Activated CD8-positive, alpha-beta memory T cell treated with anti-CD3 and anti-CD28 coated beads for 1 hour (primary cell): ENCODE measurements around the gene TRIM3.

ENCODE experiments used
- DNase-seq, 2 donors: peaks; one replicate each; pipeline ENCODE4 v3.0.0-alpha.2; 2020; ENCODE audit warnings: low read depth in 1 of 2; ENCODE audit errors: extremely low read depth in 1 of 2

Gene TRIM3

GRCh38 chr11:6442441-6442840, 31.3 kb downstream of the TRIM3 start:
- DNase-seq: no peak

DNA sequence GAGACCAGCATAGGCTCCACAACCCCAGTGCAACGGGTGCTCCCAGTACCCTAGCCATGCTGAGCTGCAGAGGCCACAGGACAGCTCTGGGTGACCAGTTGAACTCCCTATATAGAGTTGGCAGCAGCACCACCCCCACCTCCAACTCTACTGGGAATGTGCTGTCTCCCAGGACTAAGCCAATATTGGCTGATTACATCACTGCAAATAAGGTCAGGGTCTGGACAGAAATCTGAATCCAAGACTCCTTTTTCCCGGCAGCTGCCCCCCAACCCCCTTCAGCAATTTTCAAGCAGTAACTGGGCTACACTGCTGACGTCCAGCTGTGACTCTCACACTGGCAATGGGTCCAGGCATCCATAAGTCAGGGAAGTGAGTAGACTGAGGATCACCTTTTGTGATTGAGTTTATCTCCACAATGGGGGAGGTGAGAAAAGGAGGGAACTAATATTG, 32.8 kb downstream of the TRIM3 start, which contains the start of gene HPX:
Gene HPX, minus strand, starts transcription at position 82 of the 453 bp plus-strand sequence. Its CDS starts 24 bp downstream, at position 58.
- no peak for DNase-seq

- no peak for DNase-seq
Measured at GRCh38 chr11:6438979-6439571, 34.7 kb downstream of the TRIM3 start.

GRCh38 chr11:6437993-6438392, 35.7 kb downstream of the TRIM3 start:
- DNase-seq: no peak

- DNase-seq: no peak
Measured at GRCh38 chr11:6437423-6437822, 36.3 kb downstream of the TRIM3 start.

DNA sequence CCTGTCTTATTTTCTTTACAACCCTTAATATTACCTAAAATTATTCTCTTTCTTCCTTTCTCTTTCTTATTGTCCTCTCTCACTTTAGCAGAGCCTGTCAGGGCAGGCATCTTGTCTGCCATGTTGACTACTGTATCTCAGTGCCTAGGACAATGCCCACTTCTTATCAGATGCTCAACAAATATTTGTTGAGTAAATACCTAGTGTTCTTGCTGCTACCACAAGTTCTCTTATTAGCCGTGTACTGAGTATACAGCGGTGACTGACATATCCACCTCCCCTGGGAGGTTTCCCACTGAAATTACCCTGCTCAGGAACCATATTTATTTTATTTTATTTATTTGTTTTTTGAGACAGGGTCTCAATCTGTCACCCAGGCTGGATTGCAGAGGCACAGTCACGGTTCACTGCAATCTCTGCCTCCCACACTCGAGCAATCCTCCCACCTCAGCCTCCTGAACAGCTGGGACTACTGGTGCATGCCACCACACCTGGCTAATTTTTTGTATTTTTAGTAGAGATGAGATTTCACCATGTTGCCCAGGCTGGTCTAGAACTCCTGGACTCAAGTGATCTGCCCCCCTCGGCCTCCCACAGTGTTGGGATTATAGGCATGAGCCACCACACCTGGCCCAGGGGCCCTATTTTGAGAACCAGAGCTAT, 39.6 kb downstream of the TRIM3 start:
- DNase-seq: no peak

GRCh38 chr11:6431861-6432260, 41.9 kb downstream of the TRIM3 start:
- no peak for DNase-seq

DNA sequence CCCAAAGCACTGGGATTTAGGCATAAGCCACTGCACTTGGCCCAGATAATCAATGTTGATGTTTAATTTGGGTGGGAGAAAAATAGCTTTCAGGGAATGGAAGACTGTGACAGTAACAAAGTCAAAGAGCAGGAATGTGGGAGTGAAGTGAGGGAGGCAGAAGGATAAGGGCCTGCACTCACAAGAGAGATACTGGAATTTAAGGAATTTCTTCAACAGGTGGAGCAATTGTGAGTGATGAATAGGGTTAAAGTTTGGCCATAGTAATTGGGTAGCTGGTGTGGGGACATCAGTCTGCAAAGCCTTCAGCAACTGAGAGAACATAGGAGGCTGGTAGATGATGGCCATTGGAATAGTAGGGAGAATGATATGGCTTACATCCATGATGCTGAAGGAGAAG, 46.2 kb downstream of the TRIM3 start:
- DNase-seq: no peak

DNA sequence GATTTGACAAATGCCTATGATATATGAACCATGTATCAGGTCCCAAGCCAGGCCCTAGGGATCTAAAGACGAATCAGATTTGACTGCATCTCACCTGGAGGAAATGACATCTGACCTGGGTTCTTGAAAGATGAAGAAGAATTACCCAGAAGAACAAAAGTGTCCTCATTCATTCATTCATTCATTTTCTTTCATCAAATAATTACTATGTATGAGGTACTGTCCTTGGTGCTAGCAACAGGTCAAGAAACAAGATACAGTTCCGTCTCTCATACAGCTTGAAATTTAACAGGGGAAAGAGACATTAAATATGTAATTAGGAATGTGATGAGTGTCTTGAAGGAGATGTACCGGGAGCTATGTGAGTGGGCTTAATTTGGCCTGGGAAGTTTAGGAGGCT, 53.1 kb downstream of the TRIM3 start:
- no peak for DNase-seq

DNA sequence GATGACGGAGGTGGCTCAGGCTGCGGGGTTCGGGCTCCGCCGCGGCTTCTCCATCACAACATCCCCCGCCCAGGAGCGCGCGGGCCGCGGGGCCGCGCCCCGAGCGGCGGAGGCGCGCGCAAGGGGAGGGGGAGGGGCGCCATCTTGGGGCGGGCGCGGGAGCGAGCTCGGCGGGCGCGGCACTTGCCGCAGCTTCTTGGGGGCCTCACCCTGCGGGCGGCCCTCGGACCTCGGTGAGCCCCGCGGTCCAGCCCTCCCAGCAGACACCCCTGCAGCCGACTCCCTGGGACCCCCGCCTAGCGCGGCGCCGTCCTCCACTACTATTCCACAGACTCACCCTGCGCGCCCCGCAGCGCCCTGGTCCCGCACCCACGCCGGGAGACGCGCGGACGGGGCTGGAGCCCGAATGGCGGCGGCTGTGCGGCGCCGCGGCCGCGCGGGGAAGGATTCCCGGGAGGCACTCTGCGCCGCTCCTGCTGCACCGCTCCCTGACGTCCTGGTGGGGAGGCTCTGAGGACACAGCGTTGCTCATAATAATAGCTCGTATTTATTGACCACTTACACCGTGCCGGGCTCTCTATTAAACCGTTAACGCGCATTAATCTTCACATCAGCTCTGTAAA, 54.6 kb downstream of the TRIM3 start, which contains the start of gene APBB1:
Gene APBB1, minus strand, starts transcription at position 86 of the 623 bp plus-strand sequence. CDS start 7,747 bp downstream, outside the sequence.
- peak; percentile 16 to 64 for DNase-seq

- DNase-seq: no peak
Measured at GRCh38 chr11:6418557-6419008, 55.2 kb downstream of the TRIM3 start.

GRCh38 chr11:6417907-6418556, 55.7 kb downstream of the TRIM3 start:
- no peak for DNase-seq

- no peak for DNase-seq
Measured at GRCh38 chr11:6415797-6416196, 57.9 kb downstream of the TRIM3 start.

DNA sequence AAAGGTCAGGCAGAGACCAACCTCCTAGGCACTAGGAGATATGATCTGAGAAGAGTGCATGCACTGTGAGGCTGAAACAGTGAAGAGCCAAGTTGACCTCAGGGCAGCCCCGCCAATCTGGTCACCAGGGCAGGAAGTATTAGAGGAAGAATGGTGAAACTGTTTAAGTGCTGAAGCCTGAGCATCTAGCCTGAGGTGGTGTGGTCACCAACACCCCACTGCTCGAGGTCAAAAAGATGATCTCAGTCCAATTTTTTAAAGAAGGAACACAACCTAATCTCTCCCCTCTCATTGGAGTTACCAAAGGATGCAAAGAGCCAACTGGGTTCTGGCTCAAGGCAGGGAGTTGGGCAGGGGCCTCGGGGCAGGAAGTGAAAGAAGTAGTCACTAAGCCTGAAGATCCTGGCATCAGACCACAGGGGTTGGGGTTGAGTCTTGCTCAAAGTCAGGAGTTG, 58.8 kb downstream of the TRIM3 start:
- no peak for DNase-seq

DNA sequence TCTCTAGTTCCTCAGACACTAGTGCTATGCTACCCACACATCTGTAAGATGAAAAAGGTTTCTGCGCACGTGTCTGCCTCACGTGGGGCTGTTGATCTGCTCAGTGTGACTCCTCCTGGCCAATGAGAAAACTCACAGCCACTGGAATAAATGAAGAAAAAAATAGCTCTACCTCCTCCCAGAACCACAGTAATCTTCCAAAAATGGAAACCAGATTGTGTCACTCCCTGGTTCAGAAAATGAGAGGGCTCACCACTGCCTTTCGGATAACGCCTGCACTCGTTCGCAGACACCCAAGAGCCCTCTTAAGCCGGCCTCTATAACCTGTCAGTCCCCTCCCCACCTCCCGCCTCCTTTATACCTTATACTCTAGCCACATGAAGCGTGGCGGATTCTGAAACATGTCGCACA, 59.9 kb downstream of the TRIM3 start:
- no peak for DNase-seq

GRCh38 chr11:6411594-6412031, 62.1 kb downstream of the TRIM3 start:
- DNase-seq: no peak

GRCh38 chr11:6410695-6411430, 62.9 kb downstream of the TRIM3 start:
- DNase-seq: no peak

- no peak for DNase-seq
Measured at GRCh38 chr11:6406370-6406769, 67.4 kb downstream of the TRIM3 start.

GRCh38 chr11:6405846-6406245, 67.9 kb downstream of the TRIM3 start:
- DNase-seq: no peak

DNA sequence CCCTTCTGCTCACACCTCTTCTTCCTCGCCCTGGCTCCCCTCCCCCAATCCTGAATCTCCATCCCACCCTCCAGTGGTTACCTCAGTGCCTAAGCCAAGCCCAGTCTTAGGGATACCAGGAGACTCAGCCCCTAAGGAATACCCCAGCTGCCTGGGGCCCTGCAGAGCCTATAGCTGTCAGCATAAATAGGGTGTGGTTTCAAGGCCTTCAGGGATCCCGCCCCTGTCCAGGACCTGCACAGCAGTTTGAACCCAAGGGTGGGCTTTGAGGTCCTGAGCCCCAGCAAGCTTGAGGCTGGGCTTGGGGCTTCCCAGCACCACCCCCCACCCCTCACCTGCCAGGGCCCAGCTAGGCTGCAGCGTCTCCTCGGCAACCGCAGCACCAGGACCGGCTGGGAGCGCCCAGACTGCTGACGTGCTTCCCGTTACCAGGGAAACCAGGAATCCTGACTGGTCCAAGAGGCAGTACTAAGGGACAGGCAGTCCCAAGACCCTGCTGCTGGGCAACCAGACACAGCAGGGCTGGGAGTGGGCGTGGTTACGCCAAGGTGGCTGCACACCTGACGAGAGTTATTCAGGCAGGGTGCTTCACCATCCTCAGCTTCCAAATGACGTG, 68.6 kb downstream of the TRIM3 start:
- no peak for DNase-seq
